ENCODE measurements around the gene DHX35. TPM values are rescaled to one million over a fixed set of nuclear protein-coding genes. Genes with fewer than 3 reads are reported as not detected.

Gene DHX35
- total RNA-seq, 1 experiment from 2014 or later = 11.2 TPM

- Histone ChIP-seq H3K9ac (ENCODE audit: low read length) (no peak overlapping the region), H2AFZ (ENCODE audit: low read depth, low read length, poor library complexity, severe bottlenecking) (peak overlapping the region; percentile 39), H3K79me2 (ENCODE audit: insufficient read depth, low read length) (no peaks in the 10 kb centered on the region), H3K4me1 (ENCODE audit: control insufficient read depth in 1 of 2, insufficient read depth in 2 of 2, low read length in 2 of 2) (peaks cover 7 to 18% of the 10 kb centered on the region in 2 experiments; a peak in 3 of 4 replicates), H3K36me3 (ENCODE audit: control insufficient read depth in 1 of 2, insufficient read depth in 2 of 2, low read length in 2 of 2) (no peaks in the 10 kb centered on the region), H3K4me2 (ENCODE audit: low read length) (peak overlapping the region; percentile 59), H3K4me3 (replicated peaks in 1 of 2; ENCODE audit: low read depth in 1 of 2, low read length in 2 of 2) (no peak overlapping the region), H3K27ac (ENCODE audit: low read depth, low read length) (no peak overlapping the region), H3K27me3 (ENCODE audit: insufficient read depth, low read length) (no peaks in the 10 kb centered on the region), H3K9me3 (ENCODE audit: control insufficient read depth in 1 of 2, insufficient read depth in 1 of 2, low read depth in 1 of 2, low read length in 2 of 2) (peaks cover 3 to 13% of the 10 kb centered on the region in 2 experiments; a peak in 1 of 4 replicates), H3K9me2 (ENCODE audit: insufficient read depth) (no peaks in the 10 kb centered on the region), H4K20me1 (ENCODE audit: insufficient read depth) (no peaks in the 10 kb centered on the region)
- TF ChIP-seq ZBTB33 (IDR thresholded peaks at IDR 0.05; ENCODE audit: extremely low read depth, insufficient replicate concordance, low read length) (no peak), YY1 (IDR thresholded peaks at IDR 0.05; ENCODE audit: extremely low read depth, insufficient replicate concordance, low read depth, low read length) (no peak), ZNF274 (IDR thresholded peaks at IDR 0.05; ENCODE audit: low read depth, low read length) (no peak), CBX3 (IDR thresholded peaks at IDR 0.05; ENCODE audit: low read depth) (no peak), ELF1 (IDR thresholded peaks at IDR 0.05; ENCODE audit: borderline replicate concordance, low read depth) (no peak), FOSL1 (IDR thresholded peaks at IDR 0.05; ENCODE audit: low read depth) (no peak), REST (IDR thresholded peaks at IDR 0.05; ENCODE audit: low read depth) (no peak), POLR2A (IDR thresholded peaks at IDR 0.05; ENCODE audit: borderline replicate concordance, extremely low read depth, insufficient read depth, insufficient read length) (no peak), EGR1 (IDR thresholded peaks at IDR 0.05; ENCODE audit: low read depth) (no peak), ZFX (IDR thresholded peaks at IDR 0.05) (no peak)
- intact Hi-C loops (cut with micrococcal nuclease) = no loop called here
- no peak for ATAC-seq
- RAD21 ChIA-PET (ENCODE audit: low non-redundant PET in 1 of 2, low total read pairs in 2 of 2, uncharacterized antibody in 2 of 2, unreplicated experiment in 2 of 2) = no interaction called here
- POLR2A ChIA-PET = no interaction called here
- BruUV-seq (replicated peaks) = no TSS peak
- CTCF ChIA-PET = interaction anchor here (1.5 kb wide), 1 partner anchor 10 kb away, joined by 4 read pairs; no protein-coding TSS in a partner anchor
- DNase-seq (ENCODE audit: low read depth, low spot score) = no peak
Observed at GRCh38 chr20:39069976-39070375, 107.8 kb downstream of the DHX35 start.

Measured in HCT116 (cell line).